ENCODE measurements around the gene LMO1.

LMO1 gene

GRCh38 chr11:8288166-8288772 lies 24.6 kb upstream of the LMO1 start:
- no peak for DNase-seq

- no peak for DNase-seq
These were observed 24.0 kb upstream of the LMO1 start for GRCh38 chr11:8287703-8288102.

- no peak for DNase-seq
These were observed 23.6 kb upstream of the LMO1 start for GRCh38 chr11:8287297-8287696.

- no peak for DNase-seq
These were observed 23.2 kb upstream of the LMO1 start for GRCh38 chr11:8286886-8287285.

DNA sequence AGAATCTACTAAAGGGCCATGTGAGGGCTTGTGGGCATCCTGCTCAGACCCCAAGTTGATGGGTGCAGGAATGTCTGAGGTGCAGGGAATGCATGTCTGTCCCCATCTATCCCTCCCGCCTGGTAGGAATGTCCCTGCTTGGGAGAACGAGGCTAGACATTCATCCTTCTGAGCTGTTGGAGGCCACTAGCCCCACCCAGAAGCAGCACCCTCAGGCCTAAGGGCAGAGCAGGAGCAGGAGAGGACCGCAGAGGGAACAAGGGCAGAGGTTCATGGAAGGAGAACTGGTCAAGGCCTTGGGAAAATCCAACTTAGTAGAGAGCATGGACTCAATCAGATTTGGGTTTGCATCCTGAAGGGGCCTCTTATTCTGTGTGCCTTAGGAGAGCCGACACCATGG lies 22.1 kb upstream of the LMO1 start:
- DNase-seq = no peak

- DNase-seq = no peak
These were observed 21.6 kb upstream of the LMO1 start for GRCh38 chr11:8285228-8285627.

DNA sequence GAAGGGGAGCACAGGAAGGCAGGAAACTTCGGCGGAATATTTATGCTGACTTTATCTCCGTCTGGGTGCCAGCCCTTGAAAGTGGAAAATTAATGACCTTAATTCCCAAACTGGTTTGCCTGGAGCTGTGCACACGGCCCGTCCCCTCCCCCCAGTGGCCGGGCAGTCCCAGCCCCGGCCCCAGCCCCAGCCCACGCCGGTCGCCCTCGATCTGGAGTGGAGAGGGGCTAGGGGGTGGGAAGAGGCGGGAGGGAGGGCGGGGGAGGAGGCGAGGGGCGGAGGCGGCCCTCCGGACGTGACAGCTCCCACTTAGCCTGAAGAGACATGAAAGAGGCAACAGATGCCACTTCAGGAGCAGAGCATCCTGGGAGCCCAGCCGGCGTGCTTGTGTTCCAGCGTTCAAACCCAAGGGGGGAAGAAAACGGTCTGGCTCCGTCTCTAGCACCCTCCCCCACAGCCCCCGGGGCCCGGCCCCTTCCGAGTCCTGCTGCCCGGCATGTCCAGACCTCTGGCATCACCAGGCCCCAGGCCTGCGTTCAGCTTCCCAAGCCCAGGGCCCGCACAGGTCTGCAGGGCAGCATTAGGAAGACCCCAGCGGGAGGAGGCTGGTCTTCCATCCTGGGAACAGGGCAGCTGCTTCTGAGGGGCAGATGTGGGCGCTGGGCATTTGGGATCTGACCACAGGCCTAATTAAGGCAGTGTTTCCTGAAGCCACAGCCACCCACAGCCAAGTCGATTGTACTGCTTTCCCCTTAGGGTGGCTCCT lies 20.0 kb upstream of the LMO1 start:
- no peak for DNase-seq

DNA sequence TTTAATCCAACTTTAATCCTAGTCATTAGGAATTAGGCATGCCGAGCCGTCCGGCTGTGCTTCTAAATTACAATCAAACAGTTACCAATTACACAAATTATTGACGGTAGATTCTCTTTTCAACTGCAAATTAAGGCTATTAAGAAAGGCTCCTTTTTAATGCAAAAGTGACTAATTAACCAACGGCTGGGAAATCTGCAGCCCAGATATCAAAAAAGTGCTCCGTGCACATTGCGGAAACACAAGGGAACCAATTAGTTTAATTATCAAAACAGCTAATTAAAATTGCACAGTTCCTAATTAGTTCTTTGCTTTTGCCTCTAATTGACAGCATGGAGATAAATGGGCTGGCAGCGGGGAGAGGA lies 19.4 kb upstream of the LMO1 start:
- DNase-seq = no peak

- DNase-seq = no peak
These were observed 19.0 kb upstream of the LMO1 start for GRCh38 chr11:8282631-8283030.

- DNase-seq = no peak
These were observed 17.6 kb upstream of the LMO1 start for GRCh38 chr11:8281266-8281665.

DNA sequence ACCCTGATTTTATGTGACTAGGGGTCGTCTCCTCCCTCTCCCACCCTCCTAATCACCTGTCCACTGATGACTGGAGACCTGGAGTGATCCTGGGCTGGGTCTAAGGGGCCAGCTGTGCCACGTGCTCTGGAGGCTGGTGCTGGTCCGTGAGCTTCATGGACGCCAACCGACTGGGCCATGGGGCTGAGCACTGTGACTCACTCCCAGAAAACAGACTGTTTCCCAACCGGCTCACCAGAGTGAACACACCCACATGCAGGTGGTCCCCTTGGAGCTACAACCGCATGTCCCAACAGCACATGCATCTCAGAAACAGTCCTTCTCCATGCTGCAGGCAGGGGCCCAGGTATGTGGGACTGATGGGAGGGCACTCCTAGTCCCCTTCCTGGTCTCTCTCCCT lies 14.0 kb upstream of the LMO1 start:
- no peak for DNase-seq

DNA sequence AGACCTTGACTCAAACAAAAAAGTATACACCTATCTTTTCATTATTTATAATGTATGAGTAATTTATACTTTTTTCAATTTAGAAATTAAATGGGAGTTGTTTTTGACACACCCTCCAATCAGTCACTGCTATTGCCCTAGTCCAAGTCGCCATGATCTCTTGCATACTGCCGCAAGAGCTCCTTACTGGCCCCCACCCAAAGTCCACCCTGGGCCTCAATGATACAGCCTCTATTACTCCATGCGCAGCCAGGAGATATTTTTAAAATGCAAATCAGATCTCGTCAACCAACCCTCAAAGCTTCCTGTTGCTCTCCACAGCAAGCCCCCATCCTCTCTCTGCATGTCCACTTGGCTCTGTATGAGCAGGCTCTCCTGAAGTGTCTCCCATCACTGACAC lies 12.8 kb upstream of the LMO1 start:
- no peak for DNase-seq

DNA sequence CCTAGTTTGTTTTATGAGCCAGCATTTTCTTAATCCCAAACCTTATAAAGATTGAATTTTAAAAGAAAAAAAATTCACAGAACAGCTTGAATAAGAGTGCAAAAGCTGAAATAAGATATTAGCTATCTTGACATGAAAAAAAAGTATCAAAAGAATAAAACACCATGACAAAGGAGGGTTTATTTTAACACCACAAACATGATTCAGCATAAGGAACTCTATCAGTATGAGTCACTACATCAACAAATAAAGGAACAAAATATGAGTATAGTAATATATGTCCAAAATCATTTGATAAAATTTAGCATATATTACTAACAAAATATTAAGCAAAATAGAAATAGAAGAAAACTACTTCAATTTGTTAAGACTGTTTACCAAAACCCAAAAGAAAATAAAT lies 9.6 kb upstream of the LMO1 start:
- no peak for DNase-seq

DNA sequence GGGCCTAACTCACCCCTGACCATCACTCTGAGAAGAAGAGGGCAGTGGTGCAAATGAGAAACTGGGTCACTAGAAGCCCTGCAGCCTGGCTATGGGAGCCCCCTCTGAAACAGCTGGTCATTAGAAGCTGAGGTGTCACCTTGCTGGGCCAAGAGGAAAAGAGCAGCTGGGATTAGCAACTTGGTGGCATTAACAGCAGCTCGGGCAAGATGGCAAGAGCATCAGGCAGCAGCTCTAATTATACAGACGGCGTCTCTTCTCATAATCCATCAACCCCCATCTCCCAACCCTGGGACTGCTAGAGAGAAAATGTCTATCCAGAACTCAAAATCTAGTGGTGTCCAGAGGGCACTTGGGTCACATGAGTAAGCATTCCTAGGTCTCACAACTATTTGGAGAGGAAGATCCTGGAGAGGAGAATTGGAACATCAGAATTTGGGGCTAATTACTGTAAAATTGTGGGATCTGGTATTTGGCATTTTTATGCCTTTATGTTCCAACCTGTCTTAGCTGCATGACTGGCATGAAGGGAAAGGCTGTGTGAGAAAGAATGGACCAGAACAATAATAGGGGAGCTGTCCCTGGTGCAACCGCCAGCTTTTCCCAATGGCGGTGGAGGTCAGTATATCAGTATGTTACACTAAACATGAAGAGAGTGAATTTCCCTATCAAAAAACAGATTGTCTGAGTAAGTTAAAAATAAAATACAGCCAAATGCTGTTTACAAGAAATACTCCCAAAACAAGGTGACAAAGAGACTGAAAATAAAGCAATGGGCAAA lies 7.6 kb upstream of the LMO1 start:
- no peak for DNase-seq

DNA sequence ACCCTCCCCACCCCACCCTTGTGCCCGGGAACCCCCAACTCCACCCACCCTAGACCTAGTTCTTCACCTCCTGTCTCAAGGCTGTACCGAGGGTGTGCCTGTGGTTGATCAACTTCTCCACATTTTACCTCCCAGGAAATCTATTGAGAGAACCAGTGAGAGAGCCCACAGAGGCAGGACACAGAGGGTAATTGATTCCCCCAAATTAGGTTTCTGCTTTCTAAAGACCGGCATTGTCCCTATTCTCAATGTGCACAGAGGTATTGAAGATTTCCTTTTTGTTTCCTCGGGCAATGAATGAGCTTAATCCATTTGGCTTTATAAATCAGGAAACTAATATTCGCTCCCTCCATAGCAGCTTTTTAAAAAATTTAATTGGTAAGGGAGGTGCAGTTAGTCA lies 6.0 kb upstream of the LMO1 start:
- no peak for DNase-seq

- no peak for DNase-seq
These were observed 5.1 kb upstream of the LMO1 start for GRCh38 chr11:8268530-8269400.

DNA sequence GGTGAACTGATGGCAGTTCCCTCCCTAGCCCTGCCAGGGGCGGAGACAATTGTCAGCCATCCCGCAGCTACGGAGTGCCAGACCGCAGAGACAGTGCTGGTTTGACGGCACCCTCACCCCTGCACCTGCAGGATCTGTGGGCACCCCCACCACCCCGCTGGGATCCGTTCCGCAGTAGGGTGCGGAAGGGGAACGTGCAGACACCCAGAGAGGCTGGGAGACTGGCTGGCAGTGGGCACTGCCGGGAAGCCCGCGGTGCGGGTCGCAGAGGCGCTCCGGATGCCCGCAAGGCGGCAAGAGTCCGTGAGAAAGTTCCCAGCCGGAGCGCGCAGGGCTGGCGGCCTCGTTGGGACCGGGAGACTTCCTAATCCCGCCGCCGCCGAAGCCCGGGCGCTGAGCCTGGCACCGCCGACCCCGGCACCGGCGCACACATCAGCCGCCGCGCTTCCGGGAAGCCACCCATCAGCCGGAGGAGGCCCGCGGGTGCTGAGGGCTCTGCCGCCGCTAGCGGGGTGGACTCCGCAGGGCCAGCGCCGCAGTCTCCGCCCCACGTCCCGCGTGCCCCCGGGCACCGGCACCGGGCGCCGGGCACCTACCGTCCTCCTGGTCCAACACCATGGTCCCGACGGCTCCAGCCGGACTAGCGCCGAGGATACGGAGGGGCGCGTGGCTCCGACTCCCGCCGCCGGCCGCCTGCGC lies 4.3 kb upstream of the LMO1 start:
- DNase-seq = no peak

- DNase-seq = no peak
These were observed 3.6 kb upstream of the LMO1 start for GRCh38 chr11:8267280-8267679.

DNA sequence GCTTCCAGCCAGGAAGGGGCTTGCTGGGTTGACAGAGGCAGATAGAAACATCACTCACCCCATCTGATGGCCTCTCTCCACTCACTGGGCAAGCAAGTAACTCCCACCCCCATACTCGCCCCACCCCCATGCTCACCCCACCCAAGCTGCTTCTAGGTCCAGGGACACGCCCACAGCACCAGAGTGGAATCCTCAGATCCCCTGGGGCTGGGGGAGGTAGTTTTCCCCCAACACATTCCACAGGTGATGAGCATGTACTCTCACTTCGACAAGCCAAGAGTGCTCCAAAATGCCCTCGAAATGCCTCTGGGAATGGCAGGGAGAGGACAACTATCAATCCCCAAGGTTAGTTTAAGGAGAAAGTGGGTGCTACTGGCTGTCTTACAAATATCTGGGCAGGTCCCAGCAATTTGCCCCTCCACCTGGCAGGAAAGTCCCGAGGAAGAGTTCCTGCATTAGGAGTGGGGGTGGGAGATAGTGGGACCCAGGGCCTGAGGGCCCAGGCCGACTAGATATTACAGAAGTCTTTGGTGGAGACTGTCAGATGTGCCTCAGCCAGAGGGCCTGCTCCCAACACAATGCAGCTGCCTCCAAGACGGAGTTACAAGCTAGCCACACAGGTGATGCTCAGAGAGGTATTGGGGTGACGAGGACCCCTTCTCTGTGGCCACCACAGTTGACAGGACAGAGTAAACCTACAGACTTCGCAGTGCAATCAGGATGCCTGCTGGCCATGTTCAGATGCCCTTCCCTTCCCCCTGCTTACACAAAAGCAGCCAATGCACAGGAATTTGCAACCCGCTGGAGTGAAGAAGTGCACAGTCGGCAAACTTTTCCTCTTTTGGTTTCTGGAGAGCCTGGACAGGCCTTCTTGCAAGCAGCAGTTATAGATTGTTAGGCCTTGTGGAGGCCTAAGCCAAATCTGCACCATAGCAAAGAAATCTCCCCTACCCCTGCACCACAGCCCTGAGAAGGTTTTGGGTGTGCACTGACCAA lies 2.9 kb upstream of the LMO1 start:
- DNase-seq = no peak

DNA sequence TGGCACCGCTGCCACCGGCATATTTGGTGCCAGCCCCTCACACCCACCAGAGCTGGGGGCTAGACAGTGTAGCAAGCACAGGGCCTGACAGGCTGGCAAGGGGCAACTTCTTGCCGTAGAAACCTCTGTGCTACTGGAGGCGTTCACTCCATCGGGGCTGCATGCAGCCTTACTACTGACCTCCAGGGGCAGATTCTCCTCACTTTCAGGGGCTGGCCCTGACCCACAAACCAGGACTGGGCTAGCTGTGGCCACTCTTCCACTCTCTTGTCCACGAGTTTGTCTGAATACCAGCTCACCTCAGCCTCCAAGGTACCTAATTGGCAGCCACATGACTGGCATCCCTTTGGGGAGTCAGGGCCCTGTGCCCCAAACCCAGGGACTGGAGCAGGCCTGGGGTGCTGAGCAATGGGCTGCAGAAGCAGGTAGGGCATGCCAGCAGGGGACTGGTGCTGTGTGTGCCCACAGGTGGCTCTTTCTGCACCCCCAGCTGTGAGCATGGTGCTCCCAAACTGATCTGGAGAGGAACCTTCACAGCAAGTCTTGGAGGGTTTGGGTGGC lies 2.1 kb upstream of the LMO1 start:
- no peak for DNase-seq

Measured in SHP77 treated with DMSO at 0.1 percent for 48 hours (cell line).